SK-N-SH treated with all-trans-retinoic acid at 6 μM for 48 hours (cell line): Measurements from ENCODE around the gene DNMT3L.

Experiments
- ATAC-seq: fragments of 200-7000 bp; cut with Tn5 transposase; 3 replicates; pipeline ENCODE4 v1.9.1; 2020; ENCODE audit warnings: mild to moderate bottlenecking, moderate library complexity
- ARNTL ChIP-seq: fragments of 450-650 bp; formaldehyde crosslinking; IDR thresholded peaks from 2 replicates; pipeline ENCODE4 v1.5.0; 2020; ENCODE audit warnings: low read depth, mild to moderate bottlenecking, moderate library complexity, borderline replicate concordance
- BACH2 ChIP-seq: fragments of 250-450 bp; sonication (Bioruptor Pico); IDR thresholded peaks from 2 replicates; pipeline ENCODE4 v1.9.0; 2021; ENCODE audit warnings: mild to moderate bottlenecking, borderline replicate concordance
- CSDC2 ChIP-seq: fragments of 250-450 bp; sonication (Bioruptor Pico); IDR thresholded peaks from 2 replicates; pipeline ENCODE4 v1.5.0; 2020; ENCODE audit warnings: mild to moderate bottlenecking, moderate library complexity
- ESRRG ChIP-seq: fragments of 250-450 bp; sonication (Bioruptor Pico); IDR thresholded peaks from 2 replicates; pipeline ENCODE4 v1.6.1; 2021; ENCODE audit warnings: mild to moderate bottlenecking
- GLIS3 ChIP-seq: fragments of 250-450 bp; sonication (Bioruptor Pico); IDR thresholded peaks from 2 replicates; pipeline ENCODE4 v1.5.0; 2020; ENCODE audit warnings: mild to moderate bottlenecking, moderate library complexity
- ISL1 ChIP-seq: fragments of 250-450 bp; sonication (Bioruptor Pico); IDR thresholded peaks from 2 replicates; pipeline ENCODE4 v2.1.2; 2022; ENCODE audit warnings: mild to moderate bottlenecking, moderate library complexity
- OSR1 ChIP-seq: fragments of 250-450 bp; sonication (Bioruptor Pico); IDR thresholded peaks from 2 replicates; pipeline ENCODE4 v1.8.0; 2022; ENCODE audit warnings: moderate library complexity, mild to moderate bottlenecking, inconsistent platforms
- PPARA ChIP-seq: fragments of 250-450 bp; sonication (Bioruptor Pico); IDR thresholded peaks from 2 replicates; pipeline ENCODE4 v1.5.0; 2020; ENCODE audit warnings: mild to moderate bottlenecking, borderline replicate concordance
- RARB ChIP-seq: fragments of 250-450 bp; sonication (Bioruptor Pico); IDR thresholded peaks from 2 replicates; pipeline ENCODE4 v1.8.0; 2021; ENCODE audit warnings: mild to moderate bottlenecking, moderate library complexity
- SNAI2 ChIP-seq: fragments of 250-450 bp; sonication (Bioruptor Pico); IDR thresholded peaks from 2 replicates; pipeline ENCODE4 v1.5.0; 2020; ENCODE audit warnings: mild to moderate bottlenecking, moderate library complexity
- TCF4 ChIP-seq: fragments of 250-450 bp; sonication (Bioruptor Pico); IDR thresholded peaks from 2 replicates; pipeline ENCODE4 v1.8.0; 2021; ENCODE audit warnings: mild to moderate bottlenecking, moderate library complexity, borderline replicate concordance
- TOX ChIP-seq: fragments of 250-450 bp; sonication (Bioruptor Pico); IDR thresholded peaks from 2 replicates; pipeline ENCODE4 v1.8.0; 2021; ENCODE audit warnings: mild to moderate bottlenecking, moderate library complexity, borderline replicate concordance
- ZC3H10 ChIP-seq: fragments of 250-450 bp; sonication (Bioruptor Pico); IDR thresholded peaks from 2 replicates; pipeline ENCODE4 v1.5.1; 2021; ENCODE audit warnings: mild to moderate bottlenecking, moderate library complexity
- ZFP3 ChIP-seq: fragments of 250-450 bp; sonication (Bioruptor Pico); IDR thresholded peaks from 2 replicates; pipeline ENCODE4 v1.5.0; 2020; ENCODE audit warnings: mild to moderate bottlenecking, moderate library complexity
- ZFP30 ChIP-seq: fragments of 450-650 bp; formaldehyde crosslinking; IDR thresholded peaks from 2 replicates; pipeline ENCODE4 v1.5.0; 2022; ENCODE audit warnings: mild to moderate bottlenecking, moderate library complexity
- ZNF565 ChIP-seq: fragments of 450-650 bp; formaldehyde crosslinking; conservative IDR thresholded peaks from 2 replicates; pipeline ENCODE4 v1.5.0; 2020; ENCODE audit warnings: low read depth, mild to moderate bottlenecking, moderate library complexity
- TF ChIP-seq, protein P1 (sequence below): fragments of 250-450 bp; sonication (Bioruptor Pico); IDR thresholded peaks from 2 replicates; pipeline ENCODE4 v1.5.1; 2020; ENCODE audit warnings: low read depth, mild to moderate bottlenecking, moderate library complexity
- TF ChIP-seq, protein P2 (sequence below): fragments of 250-450 bp; sonication (Bioruptor Pico); IDR thresholded peaks from 2 replicates; pipeline ENCODE4 v1.8.0; 2021; ENCODE audit warnings: low read depth, mild to moderate bottlenecking, moderate library complexity, borderline replicate concordance
- TF ChIP-seq, protein P3 (sequence below): fragments of 250-450 bp; sonication (Bioruptor Pico); IDR thresholded peaks from 2 replicates; pipeline ENCODE4 v1.5.1; 2021; ENCODE audit warnings: mild to moderate bottlenecking, moderate library complexity
- TF ChIP-seq, protein P4 (sequence below): fragments of 250-450 bp; sonication (Bioruptor Pico); IDR thresholded peaks from 2 replicates; pipeline ENCODE4 v1.5.0; 2020; ENCODE audit warnings: mild to moderate bottlenecking, moderate library complexity
- TF ChIP-seq, protein P5 (sequence below): fragments of 250-450 bp; sonication (Bioruptor Pico); IDR thresholded peaks from 2 replicates; pipeline ENCODE4 v1.8.0; 2020; ENCODE audit warnings: mild to moderate bottlenecking, moderate library complexity, borderline replicate concordance

DNMT3L gene

DNA sequence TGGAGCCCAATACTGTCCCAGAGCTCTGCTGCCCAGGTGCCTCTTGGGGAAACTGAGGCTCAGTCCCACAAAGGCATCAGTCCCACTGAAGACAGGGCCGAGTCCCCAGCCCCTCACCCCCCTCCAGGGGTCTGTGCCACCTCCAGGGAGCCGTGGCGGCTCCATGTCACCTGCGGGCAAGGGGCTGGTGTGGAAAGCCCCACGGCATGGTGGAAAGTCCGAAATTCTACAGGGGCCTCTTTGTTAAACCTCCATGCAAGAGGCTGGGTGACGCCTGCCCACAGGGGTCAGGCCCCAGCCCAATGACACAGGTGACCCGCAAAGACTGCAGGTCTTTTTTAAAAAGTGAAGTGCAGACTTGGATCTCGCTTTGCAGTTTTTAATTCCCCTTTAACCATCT lies 20.7 kb upstream of the DNMT3L start:
- ATAC-seq: no peak
- TF ChIP-seq ZC3H10 (CRISPR knock-in tag) (no peak), ZFP3 (CRISPR knock-in tag) (no peak), OSR1 (CRISPR knock-in tag) (no peak), ISL1 (CRISPR knock-in tag) (no peak), GLIS3 (CRISPR knock-in tag) (no peak), RARB (CRISPR knock-in tag) (no peak), CSDC2 (CRISPR knock-in tag) (no peak), TOX (CRISPR knock-in tag) (no peak), BACH2 (CRISPR knock-in tag) (no peak), SNAI2 (CRISPR knock-in tag) (no peak), ZFP30 (CRISPR knock-in tag) (no peak), PPARA (CRISPR knock-in tag) (no peak), ZNF565 (CRISPR knock-in tag) (no peak), ESRRG (CRISPR knock-in tag) (no peak)
- TF ChIP-seq, protein P1, sequence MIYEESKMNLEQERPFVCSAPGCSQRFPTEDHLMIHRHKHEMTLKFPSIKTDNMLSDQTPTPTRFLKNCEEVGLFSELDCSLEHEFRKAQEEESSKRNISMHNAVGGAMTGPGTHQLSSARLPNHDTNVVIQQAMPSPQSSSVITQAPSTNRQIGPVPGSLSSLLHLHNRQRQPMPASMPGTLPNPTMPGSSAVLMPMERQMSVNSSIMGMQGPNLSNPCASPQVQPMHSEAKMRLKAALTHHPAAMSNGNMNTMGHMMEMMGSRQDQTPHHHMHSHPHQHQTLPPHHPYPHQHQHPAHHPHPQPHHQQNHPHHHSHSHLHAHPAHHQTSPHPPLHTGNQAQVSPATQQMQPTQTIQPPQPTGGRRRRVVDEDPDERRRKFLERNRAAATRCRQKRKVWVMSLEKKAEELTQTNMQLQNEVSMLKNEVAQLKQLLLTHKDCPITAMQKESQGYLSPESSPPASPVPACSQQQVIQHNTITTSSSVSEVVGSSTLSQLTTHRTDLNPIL (CRISPR knock-in tag): no peak
- TF ChIP-seq, protein P2, sequence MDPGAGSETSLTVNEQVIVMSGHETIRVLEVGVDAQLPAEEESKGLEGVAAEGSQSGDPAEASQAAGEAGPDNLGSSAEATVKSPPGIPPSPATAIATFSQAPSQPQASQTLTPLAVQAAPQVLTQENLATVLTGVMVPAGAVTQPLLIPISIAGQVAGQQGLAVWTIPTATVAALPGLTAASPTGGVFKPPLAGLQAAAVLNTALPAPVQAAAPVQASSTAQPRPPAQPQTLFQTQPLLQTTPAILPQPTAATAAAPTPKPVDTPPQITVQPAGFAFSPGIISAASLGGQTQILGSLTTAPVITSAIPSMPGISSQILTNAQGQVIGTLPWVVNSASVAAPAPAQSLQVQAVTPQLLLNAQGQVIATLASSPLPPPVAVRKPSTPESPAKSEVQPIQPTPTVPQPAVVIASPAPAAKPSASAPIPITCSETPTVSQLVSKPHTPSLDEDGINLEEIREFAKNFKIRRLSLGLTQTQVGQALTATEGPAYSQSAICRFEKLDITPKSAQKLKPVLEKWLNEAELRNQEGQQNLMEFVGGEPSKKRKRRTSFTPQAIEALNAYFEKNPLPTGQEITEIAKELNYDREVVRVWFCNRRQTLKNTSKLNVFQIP (CRISPR knock-in tag): no peak
- TF ChIP-seq, protein P3, sequence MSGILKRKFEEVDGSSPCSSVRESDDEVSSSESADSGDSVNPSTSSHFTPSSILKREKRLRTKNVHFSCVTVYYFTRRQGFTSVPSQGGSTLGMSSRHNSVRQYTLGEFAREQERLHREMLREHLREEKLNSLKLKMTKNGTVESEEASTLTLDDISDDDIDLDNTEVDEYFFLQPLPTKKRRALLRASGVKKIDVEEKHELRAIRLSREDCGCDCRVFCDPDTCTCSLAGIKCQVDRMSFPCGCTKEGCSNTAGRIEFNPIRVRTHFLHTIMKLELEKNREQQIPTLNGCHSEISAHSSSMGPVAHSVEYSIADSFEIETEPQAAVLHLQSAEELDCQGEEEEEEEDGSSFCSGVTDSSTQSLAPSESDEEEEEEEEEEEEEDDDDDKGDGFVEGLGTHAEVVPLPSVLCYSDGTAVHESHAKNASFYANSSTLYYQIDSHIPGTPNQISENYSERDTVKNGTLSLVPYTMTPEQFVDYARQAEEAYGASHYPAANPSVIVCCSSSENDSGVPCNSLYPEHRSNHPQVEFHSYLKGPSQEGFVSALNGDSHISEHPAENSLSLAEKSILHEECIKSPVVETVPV (CRISPR knock-in tag): no peak
- TF ChIP-seq, protein P4, sequence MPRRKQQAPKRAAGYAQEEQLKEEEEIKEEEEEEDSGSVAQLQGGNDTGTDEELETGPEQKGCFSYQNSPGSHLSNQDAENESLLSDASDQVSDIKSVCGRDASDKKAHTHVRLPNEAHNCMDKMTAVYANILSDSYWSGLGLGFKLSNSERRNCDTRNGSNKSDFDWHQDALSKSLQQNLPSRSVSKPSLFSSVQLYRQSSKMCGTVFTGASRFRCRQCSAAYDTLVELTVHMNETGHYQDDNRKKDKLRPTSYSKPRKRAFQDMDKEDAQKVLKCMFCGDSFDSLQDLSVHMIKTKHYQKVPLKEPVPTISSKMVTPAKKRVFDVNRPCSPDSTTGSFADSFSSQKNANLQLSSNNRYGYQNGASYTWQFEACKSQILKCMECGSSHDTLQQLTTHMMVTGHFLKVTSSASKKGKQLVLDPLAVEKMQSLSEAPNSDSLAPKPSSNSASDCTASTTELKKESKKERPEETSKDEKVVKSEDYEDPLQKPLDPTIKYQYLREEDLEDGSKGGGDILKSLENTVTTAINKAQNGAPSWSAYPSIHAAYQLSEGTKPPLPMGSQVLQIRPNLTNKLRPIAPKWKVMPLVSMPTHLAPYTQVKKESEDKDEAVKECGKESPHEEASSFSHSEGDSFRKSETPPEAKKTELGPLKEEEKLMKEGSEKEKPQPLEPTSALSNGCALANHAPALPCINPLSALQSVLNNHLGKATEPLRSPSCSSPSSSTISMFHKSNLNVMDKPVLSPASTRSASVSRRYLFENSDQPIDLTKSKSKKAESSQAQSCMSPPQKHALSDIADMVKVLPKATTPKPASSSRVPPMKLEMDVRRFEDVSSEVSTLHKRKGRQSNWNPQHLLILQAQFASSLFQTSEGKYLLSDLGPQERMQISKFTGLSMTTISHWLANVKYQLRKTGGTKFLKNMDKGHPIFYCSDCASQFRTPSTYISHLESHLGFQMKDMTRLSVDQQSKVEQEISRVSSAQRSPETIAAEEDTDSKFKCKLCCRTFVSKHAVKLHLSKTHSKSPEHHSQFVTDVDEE (CRISPR knock-in tag): no peak
- TF ChIP-seq, protein P5, sequence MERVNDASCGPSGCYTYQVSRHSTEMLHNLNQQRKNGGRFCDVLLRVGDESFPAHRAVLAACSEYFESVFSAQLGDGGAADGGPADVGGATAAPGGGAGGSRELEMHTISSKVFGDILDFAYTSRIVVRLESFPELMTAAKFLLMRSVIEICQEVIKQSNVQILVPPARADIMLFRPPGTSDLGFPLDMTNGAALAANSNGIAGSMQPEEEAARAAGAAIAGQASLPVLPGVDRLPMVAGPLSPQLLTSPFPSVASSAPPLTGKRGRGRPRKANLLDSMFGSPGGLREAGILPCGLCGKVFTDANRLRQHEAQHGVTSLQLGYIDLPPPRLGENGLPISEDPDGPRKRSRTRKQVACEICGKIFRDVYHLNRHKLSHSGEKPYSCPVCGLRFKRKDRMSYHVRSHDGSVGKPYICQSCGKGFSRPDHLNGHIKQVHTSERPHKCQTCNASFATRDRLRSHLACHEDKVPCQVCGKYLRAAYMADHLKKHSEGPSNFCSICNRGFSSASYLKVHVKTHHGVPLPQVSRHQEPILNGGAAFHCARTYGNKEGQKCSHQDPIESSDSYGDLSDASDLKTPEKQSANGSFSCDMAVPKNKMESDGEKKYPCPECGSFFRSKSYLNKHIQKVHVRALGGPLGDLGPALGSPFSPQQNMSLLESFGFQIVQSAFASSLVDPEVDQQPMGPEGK (CRISPR knock-in tag): no peak

DNA sequence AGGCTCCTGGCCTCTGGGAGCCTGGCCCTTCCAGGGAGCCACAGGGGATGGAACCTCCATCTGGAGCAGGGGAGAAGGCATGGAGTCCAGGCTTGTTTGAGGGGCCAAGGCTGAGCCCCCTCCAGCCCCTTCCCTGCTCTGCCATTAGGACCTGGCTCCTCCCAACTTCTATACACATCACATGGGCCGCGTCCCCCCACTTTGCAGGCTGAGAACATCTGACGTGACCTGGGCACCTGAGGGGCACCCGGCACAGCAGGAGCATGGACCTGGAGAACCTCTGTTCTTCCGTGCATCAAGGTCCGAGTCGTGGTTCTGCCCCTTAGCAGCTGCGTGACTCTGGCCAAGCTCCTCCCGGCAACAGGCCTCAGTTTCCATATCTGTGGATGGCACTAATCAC lies 20.1 kb upstream of the DNMT3L start:
- TF ChIP-seq PPARA (CRISPR knock-in tag): no peak
- TF ChIP-seq ZFP30 (CRISPR knock-in tag): no peak
- TF ChIP-seq ZNF565 (CRISPR knock-in tag): no peak
- TF ChIP-seq, protein P1 (CRISPR knock-in tag): no peak
- no peak for TF ChIP-seq TCF4 (CRISPR knock-in tag)
- TF ChIP-seq, protein P4 (CRISPR knock-in tag): no peak
- TF ChIP-seq ARNTL: no peak
- TF ChIP-seq RARB (CRISPR knock-in tag): no peak
- TF ChIP-seq BACH2 (CRISPR knock-in tag): no peak
- TF ChIP-seq, protein P3 (CRISPR knock-in tag): no peak
- no peak for TF ChIP-seq CSDC2 (CRISPR knock-in tag)
- no peak for TF ChIP-seq OSR1 (CRISPR knock-in tag)
- TF ChIP-seq SNAI2 (CRISPR knock-in tag): no peak
- ATAC-seq: no peak
